Measurements from ENCODE around the gene IQGAP1. TPM values are rescaled to one million over a fixed set of nuclear protein-coding genes. Genes with fewer than 3 reads are reported as not detected.

The IQGAP1 gene
- total RNA-seq, 6 experiments from 2014 or later, result 12.2 to 43.7 (median 26.3) TPM

DNA sequence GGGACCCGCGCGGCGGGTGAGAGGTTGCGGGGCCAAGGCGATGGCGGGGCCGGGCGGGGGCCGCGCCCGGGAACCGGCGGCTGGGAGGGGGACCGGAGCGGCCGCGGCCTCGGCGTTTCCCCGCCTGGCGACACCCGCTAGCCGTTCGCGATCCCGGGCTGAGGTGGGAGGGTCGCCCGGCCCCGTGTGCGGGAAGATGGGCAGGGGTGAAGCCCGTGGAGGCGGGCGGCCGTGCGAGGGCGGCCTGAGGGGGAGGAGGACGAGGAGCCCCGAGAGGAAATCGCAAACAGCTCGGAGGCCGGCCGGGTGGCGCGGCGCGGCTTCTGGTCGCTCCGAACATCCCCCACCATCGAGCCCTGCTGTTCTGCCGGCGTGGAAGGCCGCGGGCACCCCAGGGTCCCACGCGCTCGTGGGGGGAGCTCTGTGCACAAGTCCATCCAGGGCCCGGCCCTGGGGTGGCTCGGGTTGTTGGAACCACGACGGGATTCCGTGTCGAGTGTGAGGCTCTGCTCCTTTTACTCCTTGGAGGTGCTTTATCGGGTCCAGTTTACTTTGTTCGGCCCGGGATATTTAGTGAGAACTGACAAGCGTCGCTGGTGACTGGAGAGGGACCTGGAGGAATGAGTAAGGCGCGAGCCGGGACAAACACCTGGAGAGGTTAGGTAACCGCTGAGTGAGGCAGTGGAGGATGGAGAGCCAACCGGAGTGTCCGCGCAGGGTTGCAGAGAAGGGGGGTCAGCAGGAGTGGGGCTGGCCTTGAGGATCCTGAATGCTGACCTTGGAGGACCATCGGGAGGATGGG is 142.4 kb downstream of the IQGAP1 start:
- H3K4me3 ChIP-seq, result peak overlapping the region; percentile 77 to 80 (median 79)
- TF ChIP-seq, protein P1, sequence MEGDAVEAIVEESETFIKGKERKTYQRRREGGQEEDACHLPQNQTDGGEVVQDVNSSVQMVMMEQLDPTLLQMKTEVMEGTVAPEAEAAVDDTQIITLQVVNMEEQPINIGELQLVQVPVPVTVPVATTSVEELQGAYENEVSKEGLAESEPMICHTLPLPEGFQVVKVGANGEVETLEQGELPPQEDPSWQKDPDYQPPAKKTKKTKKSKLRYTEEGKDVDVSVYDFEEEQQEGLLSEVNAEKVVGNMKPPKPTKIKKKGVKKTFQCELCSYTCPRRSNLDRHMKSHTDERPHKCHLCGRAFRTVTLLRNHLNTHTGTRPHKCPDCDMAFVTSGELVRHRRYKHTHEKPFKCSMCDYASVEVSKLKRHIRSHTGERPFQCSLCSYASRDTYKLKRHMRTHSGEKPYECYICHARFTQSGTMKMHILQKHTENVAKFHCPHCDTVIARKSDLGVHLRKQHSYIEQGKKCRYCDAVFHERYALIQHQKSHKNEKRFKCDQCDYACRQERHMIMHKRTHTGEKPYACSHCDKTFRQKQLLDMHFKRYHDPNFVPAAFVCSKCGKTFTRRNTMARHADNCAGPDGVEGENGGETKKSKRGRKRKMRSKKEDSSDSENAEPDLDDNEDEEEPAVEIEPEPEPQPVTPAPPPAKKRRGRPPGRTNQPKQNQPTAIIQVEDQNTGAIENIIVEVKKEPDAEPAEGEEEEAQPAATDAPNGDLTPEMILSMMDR (IDR thresholded peaks at IDR 0.05), result no peak
- no peak for TF ChIP-seq POLR2A (IDR thresholded peaks at IDR 0.05)
- WGBS (ENCODE audit: insufficient coverage, low coverage, low lambda C conversion rate, missing lambda C conversion rate), result 3% methylated on average over 23 of the region's 76 CpGs
- peaks cover 0 to 5% (median 0%) of the 10 kb centered on the region in 4 donors for H3K4me1 ChIP-seq
- intact Hi-C loops (cut with DNase I), result no loop called here
- no peaks in the 10 kb centered on the region for H3K9me3 ChIP-seq
- no peaks in the 10 kb centered on the region for H3K27me3 ChIP-seq
- ATAC-seq (peak; percentile 54 to 60 (median 57)), DNase-seq (peak; percentile 55 to 65 (median 59))
- peak overlapping the region; percentile 80 to 88 (median 80) for H3K27ac ChIP-seq
- no peaks in the 10 kb centered on the region for H3K36me3 ChIP-seq

DNA sequence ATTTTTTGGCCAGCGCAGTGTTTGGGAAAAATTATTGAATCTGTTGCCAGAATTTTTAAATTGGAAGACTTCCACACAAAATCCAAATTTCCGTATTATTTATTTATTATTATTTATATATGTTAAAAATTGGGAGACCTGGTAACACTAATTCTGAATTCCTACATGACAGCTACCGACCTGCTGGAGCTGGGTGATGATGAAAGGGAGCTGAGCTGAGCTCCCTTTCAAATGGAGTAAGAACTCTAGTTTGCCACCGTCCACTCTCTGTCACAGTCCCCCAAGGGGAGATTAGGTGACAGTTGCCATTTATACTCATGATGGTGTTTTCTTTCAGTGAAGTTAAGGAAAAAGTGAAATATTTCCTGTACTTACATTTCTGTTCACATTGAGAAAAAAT is 143.1 kb downstream of the IQGAP1 start:
- Histone ChIP-seq H3K27ac (no peak overlapping the region), H3K36me3 (no peaks in the 10 kb centered on the region), H3K9me3 (no peaks in the 10 kb centered on the region), H3K27me3 (no peaks in the 10 kb centered on the region), H3K4me3 (peak overlapping the region; percentile 77 to 80 (median 79)), H3K4me1 (peaks cover 0 to 6% (median 0%) of the 10 kb centered on the region in 4 donors)
- 12% methylated on average over 4 of the region's 4 CpGs for WGBS (ENCODE audit: insufficient coverage, low coverage, low lambda C conversion rate, missing lambda C conversion rate)
- DNase-seq, result no peak
- intact Hi-C loops (cut with DNase I), result no loop called here
- no peak for ATAC-seq
- TF ChIP-seq POLR2A (IDR thresholded peaks at IDR 0.05), result no peak
- TF ChIP-seq, protein P1 (IDR thresholded peaks at IDR 0.05), result no peak

DNA sequence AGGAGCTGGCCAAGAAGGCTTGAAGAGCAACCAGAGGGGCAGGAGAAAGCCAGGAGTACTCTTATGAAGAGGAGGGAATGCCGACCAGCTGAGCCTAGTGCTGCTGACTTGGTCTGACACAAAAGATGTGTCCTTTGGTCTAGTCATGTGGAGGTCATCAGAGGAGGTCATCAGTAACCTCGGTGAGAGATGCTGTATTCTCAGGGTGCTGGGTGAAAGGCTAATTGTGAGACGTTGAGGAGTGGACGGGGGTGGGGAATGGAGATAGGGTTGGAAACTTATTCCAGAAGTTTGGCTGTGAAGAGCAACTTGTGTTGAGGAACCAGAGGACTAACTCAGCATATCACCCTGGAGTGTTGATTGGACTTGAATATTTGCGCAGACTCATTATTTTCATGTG is 147.2 kb downstream of the IQGAP1 start:
- Histone ChIP-seq H3K27ac (no peak overlapping the region), H3K27me3 (no peaks in the 10 kb centered on the region), H3K4me3 (no peak overlapping the region), H3K36me3 (no peaks in the 10 kb centered on the region), H3K9me3 (no peaks in the 10 kb centered on the region), H3K4me1 (peaks cover 0 to 22% (median 0%) of the 10 kb centered on the region in 4 donors)
- intact Hi-C loops (cut with DNase I), result no loop called here
- ATAC-seq, result no peak
- no peak for TF ChIP-seq POLR2A (IDR thresholded peaks at IDR 0.05)
- TF ChIP-seq, protein P1 (IDR thresholded peaks at IDR 0.05), result no peak
- DNase-seq, result no peak
- WGBS (ENCODE audit: insufficient coverage, low coverage, low lambda C conversion rate, missing lambda C conversion rate), result 58% methylated on average over 5 of the region's 5 CpGs

DNA sequence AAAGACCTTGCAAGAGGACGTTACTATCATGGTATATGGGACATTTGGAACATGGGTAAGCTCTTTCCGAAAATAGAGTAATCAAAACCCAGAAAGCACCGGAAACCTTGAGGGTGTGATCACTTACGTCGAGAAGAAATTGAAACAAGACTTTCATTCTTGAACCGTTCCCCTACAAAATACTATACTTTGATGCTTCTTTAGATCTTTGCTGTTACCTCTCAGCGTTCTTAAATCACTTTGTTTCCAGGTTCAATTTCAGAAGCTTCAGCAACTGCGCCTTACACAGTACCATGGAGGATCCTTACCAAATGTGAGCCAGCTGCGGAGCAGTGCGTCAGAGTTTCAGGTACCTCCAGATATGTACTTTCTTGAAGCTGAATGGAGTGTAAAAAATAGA is 151.7 kb downstream of the IQGAP1 start:
- H3K27ac ChIP-seq, result no peak overlapping the region
- 82% methylated on average over 10 of the region's 10 CpGs for WGBS (ENCODE audit: insufficient coverage, low coverage, low lambda C conversion rate, missing lambda C conversion rate)
- ATAC-seq, result no peak
- H3K9me3 ChIP-seq, result no peaks in the 10 kb centered on the region
- intact Hi-C loops (cut with DNase I), result no loop called here
- peaks cover 0 to 6% (median 0%) of the 10 kb centered on the region in 4 donors for H3K36me3 ChIP-seq
- H3K4me3 ChIP-seq, result no peak overlapping the region
- H3K27me3 ChIP-seq, result no peaks in the 10 kb centered on the region
- DNase-seq, result no peak
- TF ChIP-seq POLR2A (IDR thresholded peaks at IDR 0.05), result no peak
- TF ChIP-seq, protein P1 (IDR thresholded peaks at IDR 0.05), result no peak
- H3K4me1 ChIP-seq, result peaks cover 0 to 17% (median 0%) of the 10 kb centered on the region in 4 donors
